ENCODE data around the gene COX17.

DNA sequence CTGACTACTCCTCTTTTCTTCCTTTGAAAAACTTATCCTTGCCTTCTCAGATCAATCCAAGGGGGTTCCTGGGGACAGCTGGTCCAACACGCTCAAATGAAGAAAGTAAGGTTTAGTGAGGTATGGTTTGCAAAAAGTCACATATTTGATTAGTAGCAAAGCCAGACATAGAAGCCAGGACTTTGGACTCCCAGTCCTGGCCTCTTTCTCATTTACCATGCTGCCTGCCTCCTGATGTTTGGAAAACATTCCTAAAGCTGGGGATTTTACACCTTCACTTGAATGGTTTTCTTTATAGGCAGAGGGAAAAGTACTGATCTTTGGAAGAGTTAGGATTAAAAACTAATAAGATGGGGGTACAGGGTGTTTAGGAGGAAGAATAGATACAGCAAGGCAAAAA, 31.4 kb downstream of the COX17 start:
- TF ChIP-seq CTCF (IDR thresholded peaks at IDR 0.05; ENCODE audit: insufficient read depth, low read depth, low read length) (no peak), EZH2 (IDR thresholded peaks at IDR 0.05; ENCODE audit: insufficient read depth, low read length) (no peak)
